ENCODE results near the gene CCN2.

Gene CCN2, protein sequence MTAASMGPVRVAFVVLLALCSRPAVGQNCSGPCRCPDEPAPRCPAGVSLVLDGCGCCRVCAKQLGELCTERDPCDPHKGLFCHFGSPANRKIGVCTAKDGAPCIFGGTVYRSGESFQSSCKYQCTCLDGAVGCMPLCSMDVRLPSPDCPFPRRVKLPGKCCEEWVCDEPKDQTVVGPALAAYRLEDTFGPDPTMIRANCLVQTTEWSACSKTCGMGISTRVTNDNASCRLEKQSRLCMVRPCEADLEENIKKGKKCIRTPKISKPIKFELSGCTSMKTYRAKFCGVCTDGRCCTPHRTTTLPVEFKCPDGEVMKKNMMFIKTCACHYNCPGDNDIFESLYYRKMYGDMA

DNA sequence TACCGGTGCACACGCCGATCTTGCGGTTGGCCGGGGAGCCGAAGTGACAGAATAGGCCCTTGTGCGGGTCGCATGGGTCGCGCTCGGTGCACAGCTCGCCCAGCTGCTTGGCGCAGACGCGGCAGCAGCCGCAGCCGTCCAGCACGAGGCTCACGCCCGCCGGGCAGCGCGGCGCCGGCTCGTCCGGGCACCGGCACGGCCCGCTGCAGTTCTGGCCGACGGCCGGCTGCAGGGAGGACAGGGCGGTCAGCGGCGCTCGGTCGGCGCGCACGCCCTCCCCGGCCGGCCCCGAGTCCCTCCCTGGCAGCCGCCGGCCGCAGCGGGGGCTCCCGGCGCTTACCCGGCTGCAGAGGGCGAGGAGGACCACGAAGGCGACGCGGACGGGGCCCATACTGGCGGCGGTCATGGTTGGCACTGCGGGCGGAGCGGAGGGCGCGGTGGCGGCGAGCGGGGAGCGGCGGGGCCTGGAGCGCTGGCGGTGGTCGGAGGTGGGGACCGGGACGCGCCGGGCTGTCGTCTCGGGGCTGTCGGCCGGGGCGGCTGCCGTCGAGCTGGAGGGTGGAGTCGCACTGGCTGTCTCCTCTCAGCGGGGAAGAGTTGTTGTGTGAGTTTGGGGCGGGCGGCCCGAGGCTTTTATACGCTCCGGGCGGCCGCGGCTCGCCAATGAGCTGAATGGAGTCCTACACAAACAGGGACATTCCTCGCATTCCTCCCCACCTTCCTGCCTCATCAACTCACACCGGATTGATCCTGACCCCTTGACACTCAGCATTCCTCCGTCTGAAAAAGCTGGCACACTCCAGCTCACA is at the start of gene CCN2:
Gene CCN2, minus strand, starts transcription at position 606 of the 809 bp plus-strand sequence. Its CDS starts 200 bp downstream, at position 406.
- peak; percentile 98 for DNase-seq (ENCODE audit: low read depth)

DNA sequence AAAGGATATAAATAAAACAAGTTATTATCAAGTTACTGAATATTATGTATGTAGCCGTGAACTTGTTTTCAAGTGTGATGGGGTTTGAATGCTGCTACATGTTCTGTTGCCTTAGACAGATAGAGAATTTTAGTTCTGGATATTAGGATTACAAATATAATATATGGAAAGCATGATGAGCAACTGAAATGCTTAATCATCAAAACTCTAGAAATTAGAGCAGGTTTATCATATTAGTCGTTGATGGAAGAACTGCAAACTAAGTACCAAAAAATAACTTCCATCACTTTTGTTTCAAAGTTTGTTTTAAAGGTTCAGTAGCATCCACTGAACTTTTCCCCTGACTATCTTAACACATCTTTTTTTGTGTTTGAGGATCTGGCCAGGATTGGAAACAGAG is 49.1 kb upstream of the CCN2 start:
- DNase-seq (ENCODE audit: low read depth): no peak

DNA sequence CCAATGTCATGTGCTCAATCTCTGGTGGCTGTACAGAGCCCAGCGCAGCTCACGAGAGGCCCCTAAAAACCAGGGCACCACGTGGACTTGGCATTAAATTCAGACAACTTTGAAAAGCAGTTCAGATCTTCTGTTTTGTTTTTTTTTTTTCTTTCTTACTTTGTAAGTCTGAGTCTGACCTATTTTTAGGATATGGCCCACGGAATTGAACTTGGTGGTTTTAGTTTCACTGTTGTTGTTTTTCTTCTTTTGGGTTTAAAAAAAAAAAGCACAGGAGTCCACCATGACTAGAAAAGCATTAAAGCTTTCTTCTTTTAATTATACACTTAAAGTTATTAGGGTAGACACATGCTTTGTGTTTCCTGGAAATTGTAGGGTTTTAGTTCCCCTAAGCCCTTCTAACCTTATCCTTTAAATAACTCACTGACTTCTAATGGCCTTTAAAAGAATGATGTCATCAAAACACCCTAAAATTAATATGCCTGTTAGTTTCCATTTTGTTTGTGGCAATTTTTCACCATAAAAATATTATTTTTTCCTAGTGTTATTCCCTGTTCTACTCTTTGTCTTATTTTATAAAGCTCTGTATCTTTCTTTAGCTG is 48.5 kb upstream of the CCN2 start:
- no peak for DNase-seq (ENCODE audit: low read depth)

DNA sequence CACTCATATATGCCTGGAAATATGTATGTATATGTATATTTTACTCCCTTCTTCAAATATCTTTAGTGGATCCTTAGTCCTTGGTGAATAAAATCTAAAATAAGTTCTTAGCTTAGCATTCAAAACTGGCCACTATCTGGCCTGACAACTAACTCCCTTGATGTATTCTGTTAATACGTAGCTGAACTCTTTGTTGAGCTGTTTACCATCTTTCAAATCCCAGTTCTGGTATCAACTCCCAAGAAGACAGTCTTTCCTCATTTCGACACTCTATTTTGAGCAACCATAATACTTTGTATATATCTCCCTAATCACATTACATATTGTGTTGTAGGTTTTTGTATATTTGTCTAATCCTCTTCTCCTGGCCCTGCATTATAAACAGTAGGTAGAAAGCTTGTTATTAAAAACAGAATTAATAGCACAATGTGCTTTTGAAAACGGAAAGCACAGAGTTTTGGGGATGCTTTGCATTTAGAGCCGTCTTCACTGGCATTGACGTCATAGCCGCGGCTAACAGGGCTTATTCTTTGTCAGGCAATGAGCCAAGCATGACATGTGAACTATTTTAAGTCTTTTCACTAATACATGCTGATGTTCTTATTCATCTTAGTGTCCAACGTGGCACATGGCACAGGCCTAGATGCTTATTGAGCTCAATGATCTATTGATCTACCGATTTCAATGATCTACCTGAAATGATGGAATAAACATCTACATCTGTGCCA is 47.2 kb upstream of the CCN2 start:
- DNase-seq (ENCODE audit: low read depth): no peak

DNA sequence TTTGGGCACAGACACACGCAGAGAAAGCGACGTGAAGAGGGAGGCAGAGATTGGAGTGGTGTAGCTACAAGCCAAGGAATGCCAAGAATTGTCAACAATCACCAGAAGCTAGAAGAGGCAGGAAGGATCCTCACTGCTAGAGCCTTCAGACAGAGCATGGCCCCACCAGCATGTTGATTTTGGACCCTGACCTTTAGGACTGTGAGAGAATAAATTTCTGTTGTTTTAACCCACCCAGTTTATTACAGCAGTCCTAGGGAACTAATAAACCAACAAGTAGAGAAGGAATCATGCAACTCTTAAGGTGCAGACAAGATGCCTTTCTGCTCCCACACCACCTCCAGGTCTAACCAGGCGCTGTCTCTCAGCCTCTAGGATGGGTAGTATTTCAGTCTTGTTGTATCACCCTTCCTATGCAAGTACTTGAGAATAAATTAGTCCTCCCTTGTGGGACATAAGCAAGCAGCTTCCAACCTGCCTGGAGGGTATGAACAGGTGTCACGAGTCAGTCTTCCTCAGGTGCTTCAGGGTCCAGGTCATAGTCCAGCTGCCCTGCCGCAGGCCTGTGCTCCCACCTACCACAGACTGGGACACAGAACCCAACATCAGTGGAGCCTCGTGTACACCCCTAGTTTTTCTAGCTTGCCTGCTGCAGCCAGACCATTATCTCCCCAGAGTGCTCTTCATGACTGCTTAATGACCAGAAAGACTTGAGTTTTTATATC is 46.4 kb upstream of the CCN2 start:
- DNase-seq (ENCODE audit: low read depth): no peak

DNA sequence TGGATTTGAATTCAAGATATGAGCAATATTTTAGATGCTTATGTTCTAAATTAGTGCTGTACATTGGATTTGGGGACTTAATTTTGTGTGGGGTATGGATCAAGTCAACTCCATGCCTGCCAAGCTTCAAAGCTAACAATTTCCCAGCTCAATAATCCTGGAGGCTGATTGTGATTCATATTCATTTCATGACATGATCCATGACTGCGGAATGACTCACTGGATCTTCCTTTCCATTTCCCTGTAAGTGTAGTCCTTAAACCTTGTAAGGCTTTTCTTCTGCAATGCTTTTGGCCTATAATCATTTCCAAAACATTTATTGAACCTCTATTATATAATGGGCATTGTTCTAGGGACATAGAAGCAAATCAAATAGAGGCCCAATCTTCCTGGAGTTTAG is 44.7 kb upstream of the CCN2 start:
- peak; percentile 66 for DNase-seq (ENCODE audit: low read depth)

DNA sequence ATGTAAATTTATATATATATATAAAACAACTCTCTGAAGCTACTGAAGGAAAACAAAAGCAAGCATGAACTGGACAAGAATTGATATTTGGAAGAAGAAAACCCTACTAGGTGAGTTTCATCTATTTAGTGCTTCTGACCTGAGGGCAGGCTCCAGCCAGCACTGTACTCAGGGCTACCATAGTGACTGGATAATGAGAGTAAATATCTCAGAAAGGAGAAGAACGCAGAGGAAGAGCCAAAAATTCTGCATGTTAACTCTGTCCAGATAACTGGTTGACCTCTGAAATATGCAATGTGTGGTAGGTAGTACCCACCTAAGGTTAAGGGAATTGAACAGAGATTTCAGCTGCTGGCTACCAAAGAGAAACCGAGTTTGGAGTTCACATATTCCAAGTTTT is 41.4 kb upstream of the CCN2 start:
- no peak for DNase-seq (ENCODE audit: low read depth)

DNA sequence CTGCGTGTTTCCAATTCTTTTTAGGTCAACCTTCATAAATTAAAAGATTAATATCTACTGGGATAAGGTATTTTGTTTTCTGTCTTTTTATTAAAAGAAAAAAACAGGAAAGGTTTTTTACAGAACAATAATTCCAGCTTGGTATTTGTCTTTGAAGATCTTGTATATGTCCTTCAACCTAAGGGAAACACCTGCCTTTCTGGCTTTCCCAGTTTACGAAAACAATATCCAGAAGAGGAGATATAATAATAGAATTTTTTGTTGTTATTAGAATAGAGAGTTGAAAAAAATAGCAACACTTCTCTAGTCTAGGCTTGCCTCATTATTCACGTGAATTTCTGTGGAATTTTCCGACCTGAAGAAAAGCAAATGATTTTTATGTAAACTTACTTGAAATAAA is 37.9 kb upstream of the CCN2 start:
- DNase-seq (ENCODE audit: low read depth): no peak

DNA sequence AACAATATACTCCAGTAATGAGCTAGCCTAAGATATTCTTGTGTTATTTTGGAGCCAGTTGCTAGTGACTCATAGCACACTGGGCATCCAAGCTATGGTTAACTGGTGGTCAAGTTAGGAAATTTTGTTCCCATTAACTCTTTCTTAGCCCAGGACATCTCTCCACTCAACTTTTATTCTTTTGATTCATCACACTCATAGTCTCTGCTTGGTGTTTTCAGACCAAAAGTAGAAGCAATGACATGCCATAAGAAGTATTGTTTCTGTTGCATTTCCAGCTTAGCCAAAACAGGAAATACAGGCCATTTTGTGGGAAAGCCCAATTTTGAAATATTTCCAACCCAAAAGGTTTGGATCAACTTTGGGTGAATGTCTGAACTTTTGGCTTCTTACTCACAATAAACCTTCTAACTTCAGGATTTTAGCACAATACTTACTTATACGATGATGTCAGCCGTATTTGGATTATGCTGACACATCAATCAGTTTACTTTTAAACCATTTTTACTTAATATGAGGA is 31.6 kb upstream of the CCN2 start:
- peak; percentile 95 for DNase-seq (ENCODE audit: low read depth)

DNA sequence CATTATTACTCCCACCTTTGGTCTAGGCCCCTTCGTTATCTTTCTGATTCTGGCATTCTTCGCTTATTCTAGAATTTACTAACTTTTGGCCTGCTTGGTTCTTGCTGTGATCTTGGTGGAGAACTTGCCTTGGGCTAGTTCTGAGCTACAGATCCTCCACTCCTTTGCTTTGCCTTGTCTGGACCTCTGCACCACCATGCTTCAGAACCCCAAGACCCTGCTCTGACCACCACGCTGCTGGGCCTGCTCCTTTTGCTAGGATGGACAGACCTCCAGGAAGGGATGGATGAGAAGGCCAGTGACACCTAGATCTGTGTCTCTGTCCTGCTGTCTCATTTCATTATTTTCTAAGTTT is 30.4 kb upstream of the CCN2 start:
- no peak for DNase-seq (ENCODE audit: low read depth)

DNA sequence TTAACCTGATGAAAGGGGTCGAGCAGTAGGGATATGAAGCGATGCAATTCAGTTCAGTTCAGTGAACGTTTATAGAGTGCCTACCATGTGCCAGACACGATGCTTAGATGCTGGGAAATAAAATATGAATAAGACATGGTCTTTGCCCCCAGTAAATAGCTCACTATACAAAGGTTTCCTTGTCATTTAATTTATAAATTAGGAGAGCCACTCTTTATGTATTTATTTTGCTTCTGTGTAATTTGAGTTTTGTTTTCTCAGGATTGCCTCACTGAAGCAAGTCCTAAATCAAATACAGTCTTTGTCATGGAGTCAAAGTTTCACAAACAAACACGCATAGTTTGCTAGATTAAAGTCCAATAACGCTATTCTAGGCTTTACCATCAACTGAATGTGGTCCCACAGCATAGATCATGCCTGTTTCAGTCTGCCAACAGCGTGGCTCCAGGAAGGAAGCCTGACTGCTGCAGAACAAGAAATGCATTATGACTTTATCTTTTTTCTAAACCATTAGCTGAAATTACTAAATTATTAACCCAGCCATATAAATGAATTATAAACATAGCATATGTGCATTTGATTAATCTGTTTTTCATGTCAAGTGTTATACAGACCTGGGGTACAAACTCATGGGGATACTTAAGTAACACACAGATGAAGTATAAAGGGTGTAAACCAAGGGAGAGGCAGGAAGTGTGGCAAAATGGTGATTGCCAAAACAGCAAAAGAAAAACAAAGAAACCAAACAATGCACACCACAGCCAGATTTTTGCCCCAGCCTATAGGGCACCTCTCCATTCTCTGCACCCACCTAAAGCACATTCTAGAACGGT is 29.8 kb upstream of the CCN2 start:
- no peak for DNase-seq (ENCODE audit: low read depth)

DNA sequence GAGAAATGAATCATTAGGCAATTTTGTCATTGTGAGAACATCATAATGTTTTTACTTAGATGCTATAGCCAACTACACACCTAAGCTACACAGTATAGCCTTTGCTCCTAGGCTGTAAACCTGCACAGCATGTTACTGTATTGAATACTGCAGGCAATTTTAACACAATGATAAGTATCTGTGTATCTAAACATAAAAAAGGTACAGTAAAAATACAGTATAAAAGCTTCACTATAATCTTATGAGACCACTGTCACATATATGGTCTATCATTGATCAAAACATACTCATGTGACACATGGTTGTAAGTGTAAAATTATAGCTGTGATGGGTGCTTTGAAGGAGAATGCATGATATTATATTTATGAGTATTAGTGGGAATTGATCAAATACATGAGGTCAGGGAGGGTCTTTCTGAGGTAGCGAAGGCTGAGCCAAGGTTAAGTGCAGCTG is 29.2 kb upstream of the CCN2 start:
- DNase-seq (ENCODE audit: low read depth): no peak

DNA sequence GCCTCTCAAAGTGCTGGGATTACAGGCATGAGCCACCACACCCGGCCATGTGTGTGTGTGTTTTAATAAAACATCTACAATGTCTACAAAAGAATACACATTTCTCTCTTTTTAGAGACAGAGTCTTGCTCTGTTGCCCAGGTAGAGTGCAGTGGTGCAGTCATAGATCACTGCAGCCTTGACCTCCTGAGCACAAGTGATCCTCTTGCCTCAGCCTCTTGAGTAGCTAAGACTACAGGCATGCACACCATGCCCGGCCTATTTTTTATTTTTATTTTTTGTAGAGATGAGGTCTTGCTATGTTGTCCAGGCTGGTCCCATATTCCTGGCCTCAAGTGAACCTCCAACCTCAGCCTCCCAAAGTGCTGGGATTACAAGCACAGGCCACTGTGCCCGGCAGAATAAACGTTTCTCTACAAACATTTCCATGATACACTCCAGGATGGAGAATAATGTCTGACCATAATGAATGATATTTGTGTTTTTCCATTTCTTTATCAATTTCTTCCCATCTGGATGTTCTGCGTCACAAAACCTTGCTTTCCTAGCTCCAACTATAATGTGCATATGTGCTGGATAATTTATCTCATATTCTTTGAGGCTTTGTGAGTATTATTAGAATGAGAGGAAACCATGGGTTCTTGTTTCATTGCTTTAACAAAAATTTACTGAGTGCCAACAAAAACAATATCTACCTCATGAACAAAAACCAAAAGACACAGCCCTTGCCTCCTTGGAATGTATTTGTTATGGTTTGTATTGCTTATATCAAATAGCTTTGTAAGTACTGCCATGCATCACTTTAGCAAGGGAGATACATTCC is 28.6 kb upstream of the CCN2 start:
- peak; percentile 87 for DNase-seq (ENCODE audit: low read depth)

DNA sequence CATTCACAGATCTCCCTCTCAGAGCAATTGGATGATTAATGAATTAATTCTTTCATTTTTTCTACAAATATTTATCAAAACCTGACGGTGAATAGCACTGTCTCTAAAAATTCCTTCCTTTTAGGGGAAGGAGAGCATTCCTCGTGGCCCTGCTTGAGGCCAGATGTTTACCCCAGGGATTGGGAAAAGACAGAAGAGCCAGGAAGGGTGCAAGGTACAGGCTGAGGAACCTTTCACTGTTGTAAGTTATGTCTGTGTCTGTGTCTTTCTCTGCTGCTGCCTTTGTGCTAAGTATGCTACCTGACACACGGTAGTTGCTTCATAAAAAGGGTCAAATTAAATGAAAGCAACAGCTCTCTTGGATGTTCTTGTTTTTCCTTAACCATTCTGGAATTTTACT is 27.4 kb upstream of the CCN2 start:
- no peak for DNase-seq (ENCODE audit: low read depth)

DNA sequence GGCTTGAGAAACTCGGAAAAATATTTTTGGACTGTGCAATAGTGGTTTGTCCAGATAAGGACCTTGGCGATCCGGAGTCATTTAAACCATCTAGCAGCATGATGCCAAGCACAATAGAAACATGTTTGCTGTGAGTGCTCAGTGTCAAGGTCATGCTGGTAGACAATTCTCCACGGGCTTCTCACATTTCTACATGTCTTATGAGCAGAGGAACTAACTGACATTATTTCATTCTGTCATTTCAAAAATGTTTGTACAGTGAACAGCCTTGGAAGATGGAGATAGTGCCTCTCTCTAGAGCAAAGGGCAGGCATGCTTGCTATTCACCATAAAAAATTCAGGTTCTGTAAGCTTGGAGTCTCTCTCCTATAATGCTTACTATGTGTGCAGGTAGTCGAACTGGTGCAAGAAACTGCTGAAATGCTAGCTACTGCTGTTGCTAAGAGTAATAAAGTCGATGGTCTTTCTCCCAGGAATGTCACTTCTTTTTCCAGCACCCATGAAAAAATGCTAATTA is 25.4 kb upstream of the CCN2 start:
- no peak for DNase-seq (ENCODE audit: low read depth)

DNA sequence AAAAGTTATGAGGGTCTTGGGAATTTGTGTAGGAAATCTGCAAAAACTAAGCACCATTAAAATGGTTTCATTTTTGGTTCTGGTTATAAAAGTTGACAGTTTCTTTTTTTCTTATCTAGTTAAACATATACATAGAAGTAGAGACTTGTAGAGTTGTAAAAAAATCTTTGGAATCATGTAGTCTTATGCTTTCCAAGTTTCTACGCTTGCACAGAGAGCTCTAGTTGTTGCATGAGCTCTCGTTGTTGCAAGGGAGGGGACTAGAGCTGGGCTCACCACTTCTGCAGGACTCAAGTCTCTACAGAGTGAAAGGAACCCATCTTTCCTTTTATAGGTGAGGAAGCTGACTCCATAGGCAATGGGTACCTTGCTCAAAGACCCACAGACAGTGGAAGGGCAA is 21.6 kb upstream of the CCN2 start:
- DNase-seq (ENCODE audit: low read depth): no peak

DNA sequence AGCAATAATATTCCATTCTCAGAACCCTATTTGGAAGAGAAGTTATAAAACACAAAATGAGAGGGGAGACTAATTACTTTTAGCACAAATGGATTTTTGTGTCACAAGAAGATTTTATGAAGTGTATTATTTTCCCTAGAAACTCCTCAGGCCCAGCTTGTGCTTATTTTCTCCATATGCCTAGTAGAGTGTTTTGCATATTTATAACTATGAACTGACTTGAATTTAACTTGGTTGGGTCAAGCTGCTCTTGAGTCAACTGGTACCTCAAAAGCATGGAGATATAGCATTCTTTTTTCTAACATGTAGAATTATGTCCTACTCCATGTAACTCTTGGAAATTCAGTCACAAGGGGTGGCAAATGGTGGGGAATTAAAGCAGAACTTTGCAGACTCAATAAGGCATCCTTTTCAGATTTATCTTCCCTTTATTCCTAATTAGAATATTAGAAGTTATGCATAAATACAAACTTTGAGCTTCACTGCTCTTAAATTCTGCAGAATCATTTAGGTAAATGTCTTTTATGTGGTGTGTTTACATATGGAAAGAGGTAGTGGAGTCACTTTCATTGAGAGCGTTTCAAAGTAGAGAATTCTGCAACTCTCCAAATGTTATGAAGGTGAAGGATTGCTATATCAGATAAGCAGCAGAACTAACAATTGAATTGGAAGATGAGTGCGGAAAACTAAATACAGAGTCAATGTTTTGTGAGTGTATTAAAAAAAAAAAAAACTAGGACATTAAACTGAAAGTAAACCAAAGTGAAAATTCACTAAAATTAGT is 19.1 kb upstream of the CCN2 start:
- DNase-seq (ENCODE audit: low read depth): no peak

DNA sequence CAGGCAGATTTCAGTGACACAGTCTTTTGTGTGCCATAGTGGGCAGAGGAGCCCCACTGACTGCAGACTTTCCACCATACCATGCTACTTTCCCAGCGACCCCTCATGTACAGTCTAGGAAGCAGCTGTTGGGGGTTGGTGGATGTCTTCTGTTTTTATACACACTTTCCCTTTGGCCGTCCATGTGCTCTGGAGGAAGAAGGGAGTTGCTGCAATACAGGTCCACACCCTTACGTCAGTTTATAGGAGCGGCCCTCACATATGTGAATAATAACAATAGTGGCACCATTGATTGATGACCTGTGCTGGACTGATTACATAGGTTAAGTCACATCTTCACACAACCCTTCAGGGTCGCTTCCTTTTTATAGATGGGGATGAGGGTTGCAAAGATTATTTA is 17.5 kb upstream of the CCN2 start:
- no peak for DNase-seq (ENCODE audit: low read depth)

DNA sequence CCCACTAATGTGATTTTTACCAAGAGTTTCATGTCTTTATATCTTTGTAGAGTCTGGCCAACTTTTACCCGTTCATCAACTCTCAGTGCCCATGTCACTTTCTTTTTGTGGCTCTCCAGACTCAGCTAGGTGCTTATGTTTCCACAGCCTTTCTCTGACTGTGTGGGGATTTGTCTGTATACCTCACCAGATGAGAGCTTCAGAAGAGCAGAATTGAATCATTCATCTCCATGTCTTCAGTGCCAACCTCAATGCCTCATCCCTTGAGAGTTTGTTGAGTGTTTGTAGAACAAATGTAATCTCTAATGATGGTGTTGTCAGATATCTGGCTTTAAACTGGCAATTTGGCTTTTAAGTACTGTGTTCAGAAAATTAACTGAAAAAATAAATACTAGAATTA is 16.8 kb upstream of the CCN2 start:
- DNase-seq (ENCODE audit: low read depth): no peak
